Kasumi-1 (cell line): ENCODE data around the gene RPN1.
A peak's percentile ranks its signal among the peaks of the same experiment; 100 is the strongest.
"Not testable (repeated sequence)": the region's sequence is repeated elsewhere in the genome, so short reads cannot be mapped to it uniquely, and the experiment has no call there.

ENCODE experiments used
- DNase-seq, 2 experiments: peaks; one replicate each; lab custom pipeline; 2025; lab: John Stamatoyannopoulos, UW

The RPN1 gene

DNA sequence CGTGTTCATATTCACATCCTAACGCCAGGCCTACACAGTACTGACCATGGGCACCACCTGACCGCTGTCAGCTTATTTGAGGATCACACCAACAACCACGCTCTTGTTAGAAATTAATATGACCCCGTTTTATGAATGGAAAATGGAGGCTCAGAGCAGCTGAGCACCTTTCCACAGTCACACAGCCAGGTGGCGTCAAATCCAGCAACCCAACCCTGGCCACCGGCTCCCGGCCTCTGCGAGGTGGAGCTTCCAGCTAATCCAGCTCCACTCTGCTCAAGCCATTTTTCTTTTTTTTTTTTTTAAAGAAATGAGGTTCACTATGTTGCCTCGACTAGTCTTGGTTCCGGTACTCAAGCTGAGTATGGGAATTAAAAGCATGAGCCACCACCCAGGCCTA is 41.3 kb downstream of the RPN1 start:
- DNase-seq = no peak

DNA sequence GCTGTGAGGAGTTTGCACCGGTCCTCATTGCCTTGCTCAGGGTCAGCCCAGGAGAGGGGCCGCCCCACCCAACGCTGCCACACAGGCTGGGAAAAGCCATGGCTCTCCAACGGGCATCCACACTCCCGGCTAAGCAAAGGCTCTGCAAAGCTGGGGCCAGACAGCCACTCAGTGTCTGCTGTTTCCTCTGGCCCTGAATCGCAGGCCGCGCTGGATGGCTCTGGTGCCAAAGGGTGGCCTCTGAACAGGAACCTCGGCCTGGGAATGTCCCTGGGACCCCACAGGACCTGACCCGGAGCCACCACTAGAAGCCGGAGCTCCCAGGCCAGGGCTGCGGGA is 42.9 kb downstream of the RPN1 start:
- no peak for DNase-seq

DNA sequence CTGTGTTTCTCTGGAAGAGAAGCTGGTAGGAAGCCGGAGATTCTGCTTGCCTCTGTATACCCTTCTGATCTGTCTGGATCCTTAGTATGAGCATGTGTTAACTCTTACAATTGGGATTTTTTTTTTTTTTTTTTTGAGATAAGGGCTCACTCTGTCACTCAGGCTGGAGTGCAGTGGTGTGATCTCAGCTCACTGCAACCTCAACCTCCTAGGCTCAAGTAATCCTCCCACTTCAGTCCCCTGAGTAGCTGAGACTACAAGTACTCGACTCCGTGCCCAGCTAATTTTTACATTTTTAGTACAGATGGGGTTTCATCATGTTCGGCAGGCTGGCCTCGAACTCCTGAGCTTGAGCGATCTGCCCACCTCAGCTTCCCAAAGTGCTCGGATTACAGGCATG is 44.5 kb downstream of the RPN1 start:
- no peak for DNase-seq

DNA sequence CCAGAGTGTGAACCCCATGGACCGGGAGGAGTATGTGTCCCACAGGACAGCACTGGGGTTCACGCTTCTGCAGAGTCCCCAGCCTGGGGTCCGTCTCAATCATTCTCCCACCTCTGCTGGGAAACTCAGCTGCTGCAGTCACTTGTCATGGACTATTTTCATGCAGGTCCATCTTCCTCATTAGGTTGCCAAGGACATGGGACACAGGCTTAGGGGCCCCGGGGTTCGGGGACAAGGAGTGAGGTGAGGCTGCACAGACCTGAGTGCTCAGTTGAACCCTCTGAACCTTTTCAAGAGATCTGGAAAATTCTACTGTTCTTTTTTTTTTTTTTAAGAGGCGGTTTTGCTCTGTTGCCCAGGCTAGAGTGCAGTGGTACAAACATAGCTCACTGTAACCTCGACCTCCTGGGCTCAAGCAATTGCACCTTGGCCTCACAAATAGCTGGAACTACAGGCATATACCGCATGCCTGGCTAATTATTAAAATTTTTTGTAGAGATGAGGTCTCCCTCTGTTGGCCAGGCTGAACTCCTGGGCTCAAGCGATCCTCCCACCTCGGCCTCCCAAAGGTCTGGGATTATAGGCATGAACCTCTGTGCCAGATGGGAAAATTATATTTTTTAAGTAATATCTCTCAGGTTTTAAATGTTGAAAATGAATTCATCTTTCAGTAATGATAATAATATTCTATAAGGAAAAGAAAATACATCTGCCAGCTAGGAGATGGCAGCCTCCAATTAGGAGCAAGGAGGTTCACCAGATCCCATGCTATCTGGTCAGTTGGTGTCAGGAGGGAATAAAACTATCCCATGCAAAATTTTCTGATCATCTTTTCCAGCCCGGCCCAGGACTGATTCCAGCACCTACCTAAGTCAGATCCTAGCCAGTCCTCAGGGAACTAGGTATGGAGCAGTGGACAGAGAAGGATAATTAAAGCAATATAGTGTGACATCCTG is 45.2 kb downstream of the RPN1 start:
- no peak for DNase-seq

DNA sequence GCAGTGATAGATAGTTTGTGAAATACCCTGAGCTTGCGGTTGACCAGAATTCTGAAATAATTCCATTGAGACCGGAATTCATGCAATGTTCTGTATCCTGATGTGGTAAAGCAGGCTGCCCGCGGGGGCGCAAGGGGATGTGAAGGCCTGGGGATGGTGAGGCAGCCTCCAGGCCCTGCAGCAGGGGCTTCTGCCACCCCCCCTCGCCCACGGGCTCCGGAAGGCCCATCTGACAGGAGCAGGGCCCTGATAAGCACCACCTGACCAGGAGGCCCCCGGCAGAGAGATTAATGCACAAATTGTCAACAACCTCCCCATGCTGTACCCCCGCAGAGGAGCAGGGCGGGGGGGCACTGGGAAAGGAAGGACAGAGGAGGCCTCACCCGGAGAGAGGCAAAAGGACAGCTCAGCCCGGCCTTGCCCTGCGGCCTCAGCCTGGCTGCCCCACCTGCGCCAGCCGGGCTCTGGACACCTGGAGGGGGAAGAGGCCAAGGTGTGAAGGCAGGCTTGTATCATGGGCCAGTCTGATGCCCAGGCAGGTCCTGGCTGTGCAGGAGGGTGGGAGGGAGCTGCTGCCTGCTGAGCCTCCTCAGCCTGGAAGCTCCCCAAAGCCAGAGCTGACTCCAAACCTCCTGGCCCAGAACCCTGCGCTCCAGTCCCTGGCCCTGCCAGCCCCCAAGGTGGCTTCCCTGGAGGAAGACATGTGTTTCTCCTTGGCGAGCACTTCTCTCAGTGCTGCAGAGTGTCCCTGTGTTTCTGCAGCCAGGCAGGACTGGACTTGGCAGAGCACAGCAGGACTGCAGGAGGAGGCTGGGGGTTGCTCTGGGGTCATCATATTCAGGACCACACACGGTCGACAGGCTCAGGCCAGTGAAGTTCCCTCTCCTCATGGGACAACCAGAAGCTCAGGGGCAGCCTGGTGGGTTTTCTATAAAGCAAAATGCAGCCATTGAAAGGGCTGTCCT is 46.5 kb downstream of the RPN1 start:
- DNase-seq = peak; percentile 90 to 93

DNA sequence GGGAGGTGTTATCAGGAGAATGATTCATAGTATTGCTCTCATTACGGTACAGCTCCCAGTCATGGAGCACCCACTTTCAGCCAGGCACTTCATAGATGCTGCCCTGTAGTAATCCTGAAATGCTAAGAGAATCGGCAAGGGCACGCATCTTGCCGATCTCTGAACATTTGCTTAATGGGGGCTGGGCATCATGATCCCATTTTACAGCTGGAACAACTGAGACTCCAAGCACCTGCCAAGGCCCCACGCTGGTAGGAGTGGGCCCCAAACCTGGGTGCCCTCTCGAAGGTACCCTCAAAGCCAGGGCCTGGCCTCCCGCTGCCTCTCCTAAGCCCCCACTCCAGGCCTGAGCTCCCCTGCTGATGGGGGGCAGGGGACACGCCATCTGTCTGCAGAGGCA is 47.3 kb downstream of the RPN1 start:
- DNase-seq = peak in 1 of 2 experiments; percentile 45

DNA sequence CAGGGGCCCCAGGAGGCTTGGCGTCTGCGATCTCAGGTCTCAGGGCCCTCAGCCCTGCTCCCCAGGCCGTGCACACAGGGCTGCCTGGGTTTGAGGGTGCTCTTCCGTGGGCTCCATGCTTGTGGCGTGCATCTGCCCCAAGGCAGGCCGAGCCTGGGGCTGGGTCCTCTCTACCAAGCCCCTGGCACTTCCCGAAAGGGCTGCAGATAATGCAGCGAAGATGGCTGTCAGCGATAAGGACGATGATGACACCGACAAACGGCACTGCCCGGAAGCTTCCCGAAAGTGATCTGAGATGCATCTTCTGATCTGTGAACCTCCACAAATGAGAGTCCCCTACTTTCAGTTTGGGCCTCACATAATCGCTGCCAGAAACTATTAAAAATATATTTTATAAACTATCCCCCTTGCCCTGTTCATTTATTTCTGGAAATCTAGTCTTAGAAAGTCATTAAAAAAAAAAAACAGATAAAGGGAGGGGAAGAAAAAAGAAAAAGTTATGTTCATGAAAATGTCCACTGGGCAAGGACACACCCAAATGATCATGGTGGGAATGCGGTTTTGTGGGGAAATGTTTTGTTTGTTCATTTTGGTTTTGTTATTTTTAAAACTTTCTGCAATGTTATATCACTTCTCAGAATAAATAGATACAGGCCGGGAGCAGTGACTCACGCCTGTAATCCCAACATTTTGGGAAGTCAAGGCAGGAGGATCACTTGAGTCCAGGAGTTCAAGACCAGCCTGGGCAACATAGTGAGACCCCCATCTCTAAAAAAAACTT is 51.5 kb downstream of the RPN1 start:
- no peak for DNase-seq

DNA sequence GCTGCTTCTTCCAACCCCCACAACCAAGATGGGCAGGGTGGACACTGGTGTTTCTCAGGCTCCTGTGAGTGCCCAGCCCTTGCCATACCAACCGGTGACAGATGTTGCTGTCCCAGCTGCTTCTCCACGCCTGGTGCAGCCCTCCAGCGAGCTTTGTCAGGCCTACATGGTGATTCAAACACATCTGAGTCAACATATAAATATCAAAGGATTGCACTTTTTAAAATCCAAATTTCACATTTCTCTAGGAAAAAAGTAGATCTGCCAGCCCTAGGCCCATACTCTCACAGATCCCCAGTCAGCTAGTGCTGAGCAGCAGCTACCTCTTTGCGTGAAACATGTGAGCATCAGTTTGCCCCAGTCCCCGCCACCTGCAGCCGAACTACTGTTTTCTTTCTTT is 52.7 kb downstream of the RPN1 start:
- no peak for DNase-seq

DNA sequence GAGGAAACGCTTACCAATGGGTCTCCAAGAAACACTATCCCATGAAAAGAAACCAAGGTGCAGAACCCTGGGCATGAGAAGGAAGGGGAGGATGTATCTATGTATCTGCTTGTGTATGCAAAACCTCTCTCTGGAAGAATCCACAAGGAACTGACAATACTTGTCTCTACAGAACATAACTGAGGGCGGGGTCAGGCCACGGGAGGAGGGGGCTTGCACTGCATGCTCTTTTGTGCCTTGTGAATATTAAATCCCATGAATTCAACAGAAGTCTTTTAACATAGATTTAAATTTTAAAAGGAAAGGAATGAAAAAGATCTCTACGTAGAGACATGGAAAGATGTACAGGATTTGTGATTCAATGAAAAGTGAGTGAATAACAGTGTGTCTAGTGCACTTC is 57.8 kb downstream of the RPN1 start:
- no peak for DNase-seq

DNA sequence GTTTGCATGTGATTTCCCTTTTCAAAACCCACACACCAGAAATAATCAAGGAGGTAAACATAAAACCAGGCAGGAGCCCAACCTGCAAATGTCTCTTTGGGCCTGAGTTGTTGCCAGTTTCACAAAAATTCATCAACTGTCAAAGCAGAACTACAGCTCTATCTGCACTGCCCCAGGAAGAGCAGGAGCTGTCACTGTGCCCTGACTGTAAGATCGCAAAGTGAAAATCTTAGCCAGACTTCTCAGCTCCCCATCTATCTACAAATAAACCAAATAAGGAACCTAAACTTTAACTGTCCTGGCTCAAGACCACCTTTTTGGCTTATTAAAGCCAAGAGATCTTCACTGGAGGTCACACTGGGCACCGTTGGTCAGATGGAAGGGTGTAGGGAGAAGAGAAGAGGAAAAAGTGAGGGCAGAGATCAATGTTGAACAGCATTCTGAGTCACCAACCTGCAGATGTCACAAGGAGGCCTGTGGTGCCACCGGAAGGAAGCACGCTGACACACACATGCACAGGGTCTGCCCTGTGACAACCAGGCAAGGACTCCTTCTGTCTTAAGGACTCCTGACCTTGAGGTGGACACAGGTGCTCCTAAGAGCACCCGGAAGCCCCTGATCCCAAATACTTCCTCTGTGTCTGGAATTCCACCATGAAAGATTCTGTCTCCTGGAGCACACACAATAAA is 58.7 kb downstream of the RPN1 start:
- DNase-seq = peak; percentile 73 to 76

DNA sequence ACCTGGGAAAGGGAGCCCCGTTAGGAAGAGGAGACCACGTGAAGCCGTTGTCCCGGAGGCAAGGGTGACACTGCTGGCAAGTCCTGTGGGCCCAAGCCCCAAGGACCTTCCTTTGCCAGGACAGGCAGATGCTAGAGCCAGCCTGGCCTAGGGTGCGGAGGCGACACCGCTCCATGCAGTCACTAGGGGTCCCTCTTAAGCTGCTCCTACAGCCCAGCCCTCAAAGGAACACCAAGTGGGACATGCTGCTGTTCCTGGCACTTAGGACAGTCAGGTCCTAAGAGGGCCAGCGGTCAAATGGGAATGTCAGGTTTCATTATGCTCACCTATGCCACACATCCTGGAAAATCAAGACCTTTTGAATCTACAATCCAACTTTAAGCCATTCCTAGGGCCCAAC is 59.7 kb downstream of the RPN1 start:
- DNase-seq = peak; percentile 64 to 69

DNA sequence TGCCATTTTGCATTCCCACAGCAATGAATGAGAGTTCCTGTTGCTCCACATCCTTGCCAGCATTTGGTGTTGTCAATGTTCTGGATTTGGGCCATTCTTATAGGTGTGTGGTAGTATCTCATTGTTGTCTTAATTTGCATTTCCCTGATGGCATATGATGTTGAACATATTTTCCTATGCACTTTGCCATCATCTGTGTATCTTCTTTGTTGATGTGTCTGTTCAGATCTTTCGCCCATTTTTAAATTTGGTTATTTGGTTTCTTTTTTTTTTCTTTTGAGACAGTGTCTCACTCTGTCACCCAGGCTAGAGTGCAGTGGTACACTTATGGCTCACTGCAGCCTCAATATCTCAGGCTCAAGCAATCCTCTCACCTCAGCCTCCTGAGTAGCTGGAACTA is 60.6 kb downstream of the RPN1 start:
- not testable (repeated sequence) for DNase-seq

DNA sequence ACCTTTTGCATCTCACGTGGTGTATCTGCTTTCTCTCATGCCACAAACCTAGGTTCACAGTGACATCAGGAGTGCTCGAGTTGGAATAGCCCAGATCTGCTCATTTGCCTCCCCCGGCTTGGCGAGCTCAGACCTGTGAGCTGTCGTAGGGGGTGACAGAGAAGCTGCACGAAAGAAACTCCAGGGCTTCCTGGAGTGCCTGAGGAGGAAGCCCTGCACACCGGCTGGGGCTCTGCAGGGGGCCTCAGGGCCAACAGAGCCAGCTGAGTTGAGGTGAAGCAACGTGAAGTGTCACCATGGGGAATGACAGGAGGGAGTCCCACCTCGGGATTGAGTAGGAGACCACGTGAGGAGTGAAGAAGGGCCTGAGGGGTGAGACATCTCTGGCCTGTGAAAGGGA is 62.5 kb downstream of the RPN1 start:
- peak; percentile 86 to 88 for DNase-seq

DNA sequence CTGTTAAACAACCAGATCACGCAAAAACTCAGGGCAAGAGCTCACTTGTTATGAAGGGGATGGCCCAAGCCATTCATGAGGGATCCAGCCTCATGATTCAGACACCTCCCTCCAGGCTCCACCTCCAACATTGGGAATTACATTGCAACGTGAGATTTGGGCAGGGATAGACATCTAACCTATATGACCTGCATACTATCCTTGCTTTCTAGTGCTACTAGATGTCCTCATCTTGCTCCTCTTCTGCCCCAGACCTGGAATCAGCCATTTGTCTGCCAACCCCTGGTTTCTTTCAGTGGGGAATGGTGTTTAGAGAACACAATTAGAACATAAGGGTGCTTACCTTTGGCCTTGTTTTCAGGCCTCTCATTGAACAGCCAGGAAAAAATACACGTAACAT is 63.2 kb downstream of the RPN1 start:
- no peak for DNase-seq

DNA sequence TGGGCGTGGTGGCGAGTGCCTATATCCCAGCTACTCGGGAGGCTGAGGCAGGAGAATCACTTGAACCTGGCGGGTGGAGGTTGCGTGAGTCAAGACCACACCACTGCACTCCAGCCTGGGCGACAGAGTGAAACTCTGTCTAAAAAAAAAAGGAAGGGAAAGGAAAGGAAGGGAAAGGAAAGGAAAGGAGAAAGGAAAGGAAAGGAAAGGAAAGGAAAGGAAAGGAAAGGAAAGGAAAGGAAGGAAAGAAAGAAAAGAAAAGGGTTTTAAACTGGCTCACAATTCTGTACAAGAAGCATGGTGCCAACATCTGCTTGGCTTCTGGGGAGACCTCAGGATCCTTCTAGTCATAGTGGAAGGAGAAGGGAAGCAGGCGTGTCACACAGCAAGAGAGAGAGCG is 63.7 kb downstream of the RPN1 start:
- DNase-seq = not testable (repeated sequence)

DNA sequence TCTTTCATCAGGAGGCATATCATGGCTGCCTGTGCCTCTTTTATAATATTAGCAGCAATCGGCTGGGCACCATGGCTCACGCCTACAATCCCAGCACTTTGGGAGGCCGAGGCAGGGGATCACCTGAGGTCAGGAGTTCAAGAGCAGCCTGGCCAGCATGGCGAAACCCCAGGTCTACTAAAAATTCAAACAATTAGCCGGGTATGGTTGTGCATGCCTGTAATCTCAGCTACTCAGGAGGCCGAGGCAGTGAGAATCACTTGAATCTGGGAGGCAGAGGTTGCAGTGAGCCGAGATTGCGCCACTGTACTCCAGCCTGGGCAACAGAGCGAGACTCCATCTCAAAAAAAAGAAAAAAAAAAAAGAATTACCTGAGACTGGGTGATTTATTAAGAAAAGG is 64.2 kb downstream of the RPN1 start:
- DNase-seq = not testable (repeated sequence)

DNA sequence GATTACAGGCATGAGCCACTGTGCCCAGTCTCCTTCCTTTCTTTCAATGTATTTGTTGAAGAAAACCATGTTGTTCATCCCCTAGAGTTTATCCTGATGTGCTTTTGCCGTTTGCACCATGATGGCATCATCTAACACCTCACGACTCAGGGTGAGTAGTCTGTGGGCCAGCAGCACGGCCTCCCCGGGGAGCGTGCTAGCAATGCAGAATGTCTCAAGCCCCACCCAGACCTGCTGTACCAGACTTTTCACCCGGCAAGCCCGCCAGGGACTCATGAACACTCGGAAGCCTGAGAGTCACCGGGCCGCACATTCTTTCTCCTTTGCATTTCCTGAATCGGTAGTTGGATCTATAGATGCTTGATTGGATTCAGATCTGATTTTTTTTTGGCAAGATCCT is 64.6 kb downstream of the RPN1 start:
- DNase-seq = no peak

DNA sequence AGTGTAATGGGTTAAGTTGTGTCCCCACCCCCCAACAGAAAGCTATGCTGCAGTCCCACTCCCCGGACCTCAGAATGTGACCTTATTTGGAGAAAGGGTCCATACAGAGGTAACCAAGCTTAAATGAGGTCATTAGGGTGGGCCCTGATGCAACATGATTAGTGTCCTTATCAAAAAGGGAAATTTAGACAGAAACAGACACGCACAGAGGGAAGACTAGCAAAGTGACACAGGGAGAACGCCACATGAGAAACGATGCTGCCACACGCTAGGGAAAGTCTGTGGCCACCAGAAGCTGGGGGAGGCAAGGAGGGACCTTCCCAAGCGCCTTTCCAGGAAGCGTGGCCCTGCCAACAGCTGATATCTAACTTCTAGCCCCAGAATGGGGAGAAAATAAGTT is 65.4 kb downstream of the RPN1 start:
- DNase-seq = peak; percentile 20 to 28

DNA sequence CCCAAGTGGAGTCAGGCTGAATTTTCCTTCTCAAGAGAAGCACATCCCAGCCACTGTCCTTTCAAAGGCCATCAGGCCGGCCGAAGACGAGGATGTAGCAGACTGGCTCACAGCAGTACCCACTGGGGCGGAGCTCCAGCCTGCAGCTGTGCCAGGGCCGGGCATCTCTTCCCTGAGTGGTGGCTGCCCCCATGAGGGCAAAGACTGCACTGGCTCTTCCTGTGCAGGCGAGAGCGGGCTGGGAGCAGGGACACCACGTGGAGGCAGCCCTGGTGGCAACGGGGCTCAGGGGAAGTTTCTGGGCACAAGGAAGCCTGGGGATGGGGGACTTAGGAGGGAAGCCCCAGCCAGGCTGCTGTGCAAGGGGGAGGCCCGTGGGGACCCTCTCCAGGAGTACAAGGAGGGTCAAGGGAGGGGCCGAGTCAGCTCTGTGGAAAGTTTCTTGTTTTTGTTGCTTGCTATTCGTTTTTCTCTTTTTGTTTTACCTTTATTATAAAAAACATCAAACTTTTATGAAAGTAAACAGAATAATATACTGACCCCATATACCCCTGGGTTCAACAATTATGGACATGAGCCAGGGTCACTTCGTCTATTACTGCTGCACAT is 66.1 kb downstream of the RPN1 start:
- DNase-seq = peak; percentile 68 to 78

DNA sequence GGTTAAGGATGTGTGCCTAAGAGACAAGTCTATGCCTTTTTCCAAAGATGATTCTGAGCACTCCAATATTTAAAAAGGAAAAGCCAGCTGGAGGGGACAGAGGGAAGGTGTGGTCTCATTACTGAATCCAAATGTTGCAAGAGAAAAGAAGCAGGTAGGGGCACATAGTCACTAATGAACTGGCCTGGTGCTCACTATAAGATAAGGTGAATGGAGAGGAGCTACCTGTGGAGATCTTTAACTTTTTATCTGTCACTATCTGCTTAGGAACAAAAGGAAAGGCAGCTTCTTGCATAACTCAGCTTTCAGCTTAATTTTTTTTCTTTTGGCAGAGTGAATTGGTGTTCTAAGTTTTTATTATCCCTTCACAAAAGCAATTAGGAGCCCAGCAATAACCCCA is 69.1 kb downstream of the RPN1 start:
- no peak for DNase-seq

DNA sequence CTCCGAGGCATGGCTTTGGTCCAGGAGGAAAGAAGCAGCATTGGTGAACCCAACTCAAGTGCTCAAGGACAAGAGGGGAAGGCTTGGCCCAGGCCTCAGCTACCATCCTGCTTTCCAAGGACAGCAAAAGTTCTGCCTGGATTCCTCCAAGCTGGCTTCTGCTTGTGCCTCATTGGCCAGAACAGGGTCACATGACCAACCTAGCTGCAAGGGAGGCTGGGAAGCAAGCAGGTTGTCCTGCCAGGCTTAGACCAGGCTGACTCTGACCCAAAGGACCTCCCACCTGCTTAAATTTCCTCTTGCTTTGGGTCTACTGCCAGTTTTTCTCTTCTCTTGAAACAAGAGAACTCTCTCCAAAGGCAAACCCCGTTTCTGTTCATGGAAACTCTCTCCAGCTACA is 70.7 kb downstream of the RPN1 start:
- DNase-seq = no peak
